H1 (cell line): Measurements from ENCODE around the gene ACP4. TPM values are rescaled to one million over a fixed set of nuclear protein-coding genes. Genes with fewer than 3 reads are reported as not detected.

Experiments
- CTCF ChIA-PET: fragments of 300-600 bp; sonication (Branson Sonifier 250); formaldehyde crosslinking; loops from one replicate; lab custom pipeline; 2021; ENCODE audit not compliant: partially characterized antibody; lab: Charles Lee
- POLR2A ChIA-PET: fragments of 300-600 bp; sonication (Branson Sonifier 250); formaldehyde crosslinking; loops from one replicate; lab custom pipeline; 2021; ENCODE audit warnings: inconsistent platforms; ENCODE audit not compliant: partially characterized antibody; lab: Charles Lee
- DNase-seq, 2 experiments: peaks; one replicate each; pipeline versions ENCODE4 v3.0.0 to v3.0.0-alpha.2; 2010 to 2022; ENCODE audit warnings: low spot score in 2 of 2, low read depth in 1 of 2, mixed read lengths in 1 of 2
- FAIRE-seq: peaks from 2 replicates; lab custom pipeline; 2011; peaks lifted over from hg19 to GRCh38; lab: Jason Lieb, UNC
- H2AFZ ChIP-seq: 2 replicates; pipeline ENCODE4 v1.8.1; 2012; ENCODE audit warnings: low read length, inconsistent platforms
- H2AK5ac ChIP-seq: 2 replicates; pipeline ENCODE4 v1.6.1; 2013; ENCODE audit warnings: low read depth, low read length
- H2BK120ac ChIP-seq: replicated peaks from 2 replicates; pipeline ENCODE3; 2013; ENCODE audit warnings: low read depth, low read length, inconsistent platforms
- H2BK12ac ChIP-seq: 2 replicates; pipeline ENCODE4 v1.6.1; 2013; ENCODE audit warnings: low read depth, low read length
- H2BK15ac ChIP-seq: 2 replicates; pipeline ENCODE4 v1.6.1; 2013; ENCODE audit warnings: low read length
- H2BK20ac ChIP-seq: 2 replicates; pipeline ENCODE4 v1.6.1; 2013; ENCODE audit warnings: low read length
- H2BK5ac ChIP-seq: 2 replicates; pipeline ENCODE4 v1.6.1; 2013; ENCODE audit warnings: low read depth, low read length
- H3K14ac ChIP-seq: 2 replicates; pipeline ENCODE4 v1.6.1; 2013; ENCODE audit warnings: inconsistent platforms; ENCODE audit not compliant: insufficient read length
- H3K18ac ChIP-seq: 2 replicates; pipeline ENCODE4 v1.6.1; 2013; ENCODE audit warnings: low read length; ENCODE audit errors: extremely low read depth
- H3K23ac ChIP-seq: 2 replicates; pipeline ENCODE4 v1.6.1; 2013; ENCODE audit warnings: inconsistent platforms; ENCODE audit not compliant: insufficient read length
- H3K23me2 ChIP-seq: 2 replicates; pipeline ENCODE4 v1.6.1; 2013; ENCODE audit warnings: low read depth, low read length
- H3K27ac ChIP-seq: 2 replicates; pipeline ENCODE4 v1.6.1; 2011; ENCODE audit warnings: low read depth, low read length, inconsistent platforms
- H3K27me3 ChIP-seq, 4 experiments: replicated peaks in 1 of 4; 1 replicate in 1 of 4; 2 replicates in 3 of 4; pipeline versions ENCODE4 v1.6.1 to v1.8.1; 2011 to 2013; ENCODE audit warnings: low read length in 3 of 4, mild to moderate bottlenecking in 3 of 4, inconsistent platforms in 2 of 4, mixed read lengths in 2 of 4, moderate library complexity in 1 of 4; ENCODE audit not compliant: control insufficient read depth in 3 of 4, insufficient read depth in 3 of 4; ENCODE audit errors: extremely low read depth in 1 of 4
- H3K36me3 ChIP-seq, 4 experiments: 2 replicates each; pipeline versions ENCODE4 v1.6.1 to v1.8.1; 2011 to 2013; ENCODE audit warnings: mild to moderate bottlenecking in 4 of 4, low read length in 3 of 4, moderate library complexity in 2 of 4, control low read depth in 1 of 4, inconsistent platforms in 1 of 4; ENCODE audit not compliant: insufficient read depth in 4 of 4, control insufficient read depth in 2 of 4
- H3K4ac ChIP-seq: replicated peaks from 2 replicates; pipeline ENCODE3; 2013; ENCODE audit warnings: low read length, low read depth, mixed read lengths, inconsistent platforms; ENCODE audit not compliant: insufficient read length
- H3K4me1 ChIP-seq, 4 experiments: replicated peaks in 1 of 4; 1 replicate in 1 of 4; 2 replicates in 3 of 4; pipeline versions ENCODE4 v1.6.1 to v1.8.1; 2011 to 2013; ENCODE audit warnings: low read length in 3 of 4, inconsistent platforms in 2 of 4, mixed read lengths in 1 of 4; ENCODE audit not compliant: insufficient read depth in 4 of 4, control insufficient read depth in 3 of 4
- H3K4me2 ChIP-seq, 2 experiments: 2 replicates each; pipeline versions ENCODE4 v1.6.1 to v1.8.1; 2011 to 2013; ENCODE audit warnings: low read depth in 2 of 2, low read length in 2 of 2, control low read depth in 1 of 2, inconsistent platforms in 1 of 2, mild to moderate bottlenecking in 1 of 2; ENCODE audit not compliant: insufficient read depth in 1 of 2
- H3K4me3 ChIP-seq, 4 experiments: fragments of 200-600, 300-600 bp in 1 of 4; sonication (generic), shearing (Covaris generic), sonication (Bioruptor Twin) in 1 of 4; 2 replicates each; pipeline versions ENCODE4 v1.5.1 to v1.8.1; 2011 to 2016; ENCODE audit warnings: low read length in 4 of 4, low read depth in 3 of 4, control low read depth in 2 of 4, inconsistent platforms in 2 of 4, mild to moderate bottlenecking in 2 of 4, mixed read lengths in 1 of 4, moderate library complexity in 1 of 4; ENCODE audit not compliant: insufficient read depth in 2 of 4; ENCODE audit errors: extremely low read depth in 1 of 4
- H3K56ac ChIP-seq: replicated peaks from 2 replicates; pipeline ENCODE3; 2013; ENCODE audit warnings: low read depth, mild to moderate bottlenecking, mixed read lengths, low read length, inconsistent platforms; ENCODE audit not compliant: insufficient read length
- H3K79me1 ChIP-seq: 2 replicates; pipeline ENCODE4 v1.6.1; 2013; ENCODE audit warnings: low read depth, low read length, control low read depth
- H3K79me2 ChIP-seq, 2 experiments: 2 replicates each; pipeline versions ENCODE4 v1.6.1 to v1.8.1; 2012 to 2013; ENCODE audit warnings: low read length in 2 of 2, mild to moderate bottlenecking in 2 of 2, inconsistent platforms in 1 of 2; ENCODE audit not compliant: insufficient read depth in 2 of 2, control insufficient read depth in 1 of 2
- H3K9ac ChIP-seq, 4 experiments: replicated peaks in 1 of 4; 1 replicate in 1 of 4; 2 replicates in 3 of 4; pipeline versions ENCODE4 v1.6.1 to v1.8.1; 2011 to 2013; ENCODE audit warnings: low read depth in 3 of 4, low read length in 3 of 4, control low read depth in 2 of 4, mild to moderate bottlenecking in 2 of 4, moderate library complexity in 2 of 4, inconsistent platforms in 1 of 4; ENCODE audit errors: extremely low read depth in 1 of 4
- H3K9me3 ChIP-seq, 2 experiments: 2 replicates each; pipeline versions ENCODE4 v1.6.1 to v1.8.1; 2012 to 2013; ENCODE audit warnings: mild to moderate bottlenecking in 2 of 2, moderate library complexity in 2 of 2, control low read depth in 1 of 2, inconsistent platforms in 1 of 2, low read depth in 1 of 2, low read length in 1 of 2, mixed read lengths in 1 of 2; ENCODE audit not compliant: insufficient read depth in 2 of 2
- H4K20me1 ChIP-seq, 2 experiments: replicated peaks in 1 of 2; 2 replicates each; pipeline versions ENCODE3 to v1.8.1; 2011 to 2013; ENCODE audit warnings: inconsistent platforms in 2 of 2, low read length in 2 of 2, mild to moderate bottlenecking in 1 of 2; ENCODE audit not compliant: insufficient read depth in 2 of 2, control insufficient read depth in 1 of 2
- H4K5ac ChIP-seq: 2 replicates; pipeline ENCODE4 v1.6.1; 2013; ENCODE audit warnings: low read length, low read depth, mixed read lengths, inconsistent platforms; ENCODE audit not compliant: insufficient read length
- H4K8ac ChIP-seq: 2 replicates; pipeline ENCODE4 v1.8.0; 2013; ENCODE audit warnings: mild to moderate bottlenecking, moderate library complexity, low read length, inconsistent platforms; ENCODE audit not compliant: insufficient read depth; ENCODE audit errors: extremely low read depth
- H4K91ac ChIP-seq: replicated peaks from 2 replicates; pipeline ENCODE3; 2013; ENCODE audit warnings: low read length, mixed read lengths, inconsistent platforms; ENCODE audit not compliant: insufficient read length
- GTF2F1 ChIP-seq: IDR thresholded peaks from 2 replicates; pipeline ENCODE4 v1.6.1; 2012; ENCODE audit warnings: low read depth, low read length, improper control_type of control experiment, borderline replicate concordance
- HDAC2 ChIP-seq, 2 experiments: fragments of 300-600 bp in 1 of 2; sonication (generic) in 1 of 2; IDR thresholded peaks; 2 replicates each; pipeline ENCODE4 v1.6.1; 2011 to 2012; ENCODE audit warnings: low read depth in 2 of 2, low read length in 2 of 2, mild to moderate bottlenecking in 2 of 2, moderate library complexity in 2 of 2, borderline replicate concordance in 1 of 2, inconsistent platforms in 1 of 2
- HDAC6 ChIP-seq: IDR thresholded peaks from one replicate; pipeline ENCODE4 v1.7.1; 2012; ENCODE audit warnings: low read depth, mild to moderate bottlenecking, inconsistent platforms, low read length, moderate library complexity
- KDM1A ChIP-seq: fragments of 200-600, 300-600 bp; sonication (generic); IDR thresholded peaks from 2 replicates; pipeline ENCODE4 v1.7.1; 2016; ENCODE audit warnings: mild to moderate bottlenecking, low read length, borderline replicate concordance
- KDM5A ChIP-seq: fragments of 200-600 bp; IDR thresholded peaks from 2 replicates; pipeline ENCODE4 v1.7.1; 2012; ENCODE audit warnings: mild to moderate bottlenecking, low read length, inconsistent platforms, mixed read lengths
- SP4 ChIP-seq: IDR thresholded peaks from 2 replicates; pipeline ENCODE4 v1.6.1; 2012; ENCODE audit warnings: low read length, inconsistent platforms
- YY1 ChIP-seq: IDR thresholded peaks from 2 replicates; pipeline ENCODE4 v1.6.1; 2011; ENCODE audit warnings: low read depth, mild to moderate bottlenecking, low read length
- WGBS, 2 experiments: shearing (Covaris generic) in 1 of 2; methylation state at CpG; one replicate each; pipeline versions ENCODE4 v1.1.6 to v1.1.7; 2013 to 2015; ENCODE audit warnings: low lambda C conversion rate in 2 of 2, mixed read lengths in 2 of 2, inconsistent platforms in 1 of 2, low coverage in 1 of 2, missing lambda C conversion rate in 1 of 2; ENCODE audit not compliant: insufficient replicate concordance in 2 of 2, insufficient coverage in 1 of 2, insufficient read length in 1 of 2; ENCODE audit errors: extremely low coverage in 1 of 2, missing lambda C conversion rate in 1 of 2; 5-methylcytosine and 5-hydroxymethylcytosine counted together
- polyA plus RNA-seq, 7 experiments: library from polyadenylated mRNA; depleted of rRNA in 3 of 7; stranded (reverse) in 5 of 7; unstranded in 2 of 7; fragments of >200 nt in 5 of 7; fragments of 200-250 nt in 2 of 7; gene quantifications; 1 replicate in 5 of 7; 2 replicates in 1 of 7; 4 replicates in 1 of 7; pipeline versions ENCODE4 v1.2.1 to v1.2.3, GENCODE V29; 2011 to 2013; ENCODE audit warnings: missing spikeins in 2 of 7, mixed read lengths in 2 of 7
- total RNA-seq: library from RNA; stranded (reverse); fragmentation: NEBNext Ultra II Directional; extraction: Animal tissue kit (Norgen Biotek cat#: 25700); gene quantifications from 2 replicates; pipeline ENCODE4 v1.2.1, GENCODE V29; 2021

ACP4 gene
- total and polyA plus RNA-seq, 2 of the 8 experiments (the other 6 are each of a cell fraction or from before 2014, with no cell fraction given): not detected

DNA sequence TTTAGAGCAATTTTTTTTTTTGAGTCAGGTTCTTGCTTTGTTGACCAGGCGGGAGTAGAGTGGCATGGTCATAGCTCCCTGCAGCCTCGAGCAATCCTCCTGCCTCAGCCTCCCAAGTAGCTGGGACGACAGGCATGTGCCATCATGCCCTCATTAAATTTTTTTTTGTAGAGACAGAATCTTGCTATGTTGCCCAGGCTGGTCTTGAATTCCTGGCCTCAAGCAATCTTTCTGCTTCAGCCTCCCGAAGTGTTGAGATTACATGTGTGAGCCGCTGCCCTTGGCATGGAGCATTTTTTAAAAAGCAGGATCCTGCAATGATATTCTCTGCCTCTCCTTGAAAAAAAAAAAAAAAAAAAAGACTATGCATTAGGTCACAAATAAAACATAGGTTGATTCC, 14.1 kb upstream of the ACP4 start:
- H3K36me3 ChIP-seq: no peaks in the 10 kb centered on the region
- DNase-seq: no peak
- peaks cover 3 to 53% (median 32%) of the 10 kb centered on the region in 4 experiments for H3K27me3 ChIP-seq
- H3K14ac ChIP-seq: no peak overlapping the region
- no peaks in the 10 kb centered on the region for H3K79me2 ChIP-seq
- WGBS, 2 experiments: 80% methylated on average over 5 of the region's 5 CpGs; no CpG with 5 or more reads in 1 of the 2 experiments
- H2BK15ac ChIP-seq: no peak overlapping the region
- POLR2A ChIA-PET: interaction anchor here (9.7 kb wide), 1 partner anchor 18 kb away, joined by 110 read pairs; the partner anchor contains the start of gene ACP4
- H2BK120ac ChIP-seq: no peak overlapping the region
- H3K4me1 ChIP-seq: peaks cover 2 to 7% (median 4%) of the 10 kb centered on the region in 4 experiments; a peak in 5 of 7 replicates
- H2BK12ac ChIP-seq: no peak overlapping the region
- no peak overlapping the region for H3K27ac ChIP-seq
- no peak overlapping the region for H3K23ac ChIP-seq
- H4K91ac ChIP-seq: no peak overlapping the region
- no peak for FAIRE-seq
- H3K4me2 ChIP-seq: no peak overlapping the region
- H2AK5ac ChIP-seq: no peak overlapping the region
- no peak overlapping the region for H2BK5ac ChIP-seq
- H2BK20ac ChIP-seq: no peak overlapping the region
- no peak overlapping the region for H4K5ac ChIP-seq
- H2AFZ ChIP-seq: no peak overlapping the region
- H3K18ac ChIP-seq: no peak overlapping the region
- no peaks in the 10 kb centered on the region; a peak in 1 of 4 replicates for H3K9me3 ChIP-seq
- H3K4ac ChIP-seq: no peak overlapping the region
- H4K20me1 ChIP-seq: peaks cover 0 to 2% of the 10 kb centered on the region in 2 experiments
- no peak overlapping the region for H3K56ac ChIP-seq
- no peaks in the 10 kb centered on the region for H3K79me1 ChIP-seq
- peaks cover 4% of the 10 kb centered on the region; the same call in 1 of the 2 replicates for H3K23me2 ChIP-seq
- CTCF ChIA-PET: interaction anchor here (10.0 to 10.2 kb wide), 2 partner anchors 54 to 71 kb away, joined by 134 to 170 read pairs; partner anchors contain the start of genes CLEC11A and SHANK1
- H4K8ac ChIP-seq: no peak overlapping the region
- no peak overlapping the region for H3K4me3 ChIP-seq
- no peak overlapping the region for H3K9ac ChIP-seq
- TF ChIP-seq HDAC2 (IDR thresholded peaks at IDR 0.05; ENCODE audit: borderline replicate concordance in 1 of 2, low read depth in 2 of 2, low read length in 2 of 2) (no peak), SP4 (no peak), HDAC6 (no peak), YY1 (no peak), KDM5A (no peak), GTF2F1 (no peak), KDM1A (no peak)
